CD14-positive monocyte (primary cell): ENCODE results near the gene PIEZO2. TPM values are rescaled to one million over a fixed set of nuclear protein-coding genes. Genes with fewer than 3 reads are reported as not detected.

Experiments used
- DNase-seq, 3 donors: peaks; one replicate each; pipeline ENCODE4 v3.0.0-alpha.2; 2011 to 2022
- H2AFZ ChIP-seq: 2 replicates; pipeline ENCODE4 v1.6.0; 2012; ENCODE audit warnings: mild to moderate bottlenecking, low read depth, low read length, inconsistent platforms; ENCODE audit not compliant: insufficient read depth, poor library complexity, severe bottlenecking
- H3K27ac ChIP-seq, 2 donors: 1 replicate in 1 of 2; 2 replicates in 1 of 2; pipeline ENCODE4 v1.5.1; 2012 to 2013; ENCODE audit warnings: low read length in 2 of 2, control low read depth in 1 of 2, inconsistent platforms in 1 of 2, low read depth in 1 of 2, mild to moderate bottlenecking in 1 of 2
- H3K27me3 ChIP-seq, 2 donors: one replicate each; pipeline versions ENCODE4 v1.6.0 to v1.6.1; 2011 to 2013; ENCODE audit warnings: low read length in 2 of 2; ENCODE audit not compliant: control insufficient read depth in 2 of 2, insufficient read depth in 2 of 2
- H3K36me3 ChIP-seq, 2 donors: replicated peaks in 1 of 2; 1 replicate in 1 of 2; 2 replicates in 1 of 2; pipeline versions ENCODE4 v1.5.1 to v1.6.1; 2012 to 2013; ENCODE audit warnings: low read length in 2 of 2, control low read depth in 1 of 2, inconsistent platforms in 1 of 2, mild to moderate bottlenecking in 1 of 2; ENCODE audit not compliant: insufficient read depth in 2 of 2, control insufficient read depth in 1 of 2
- H3K4me1 ChIP-seq, 2 donors: 1 replicate in 1 of 2; 2 replicates in 1 of 2; pipeline versions ENCODE4 v1.5.1 to v1.6.1; 2012 to 2013; ENCODE audit warnings: low read length in 2 of 2, control low read depth in 1 of 2, inconsistent platforms in 1 of 2, mild to moderate bottlenecking in 1 of 2, moderate library complexity in 1 of 2; ENCODE audit not compliant: insufficient read depth in 2 of 2, control insufficient read depth in 1 of 2
- H3K4me2 ChIP-seq: replicated peaks from 2 replicates; pipeline ENCODE3; 2012; ENCODE audit warnings: low read length, moderate library complexity, mild to moderate bottlenecking; ENCODE audit not compliant: poor library complexity, severe bottlenecking; ENCODE audit errors: extremely low read depth
- H3K4me3 ChIP-seq, 3 experiments: fragments of 200-600 bp in 1 of 3; sonication (generic) in 1 of 3; replicated peaks in 1 of 3; 1 replicate in 2 of 3; 2 replicates in 1 of 3; pipeline ENCODE4 v1.5.1; 2011 to 2013; ENCODE audit warnings: low read length in 3 of 3, mild to moderate bottlenecking in 3 of 3, control low read depth in 2 of 3, low read depth in 2 of 3, inconsistent platforms in 1 of 3, moderate library complexity in 1 of 3
- H3K79me2 ChIP-seq: 2 replicates; pipeline ENCODE4 v1.6.0; 2012; ENCODE audit warnings: mild to moderate bottlenecking, control low read depth, inconsistent platforms, low read length, moderate library complexity; ENCODE audit not compliant: insufficient read depth
- H3K9ac ChIP-seq: 2 replicates; pipeline ENCODE4 v1.6.0; 2017; ENCODE audit warnings: low read length, mild to moderate bottlenecking; ENCODE audit not compliant: insufficient read depth, poor library complexity, severe bottlenecking
- H3K9me3 ChIP-seq, 2 donors: replicated peaks in 1 of 2; 1 replicate in 1 of 2; 2 replicates in 1 of 2; pipeline versions ENCODE4 v1.5.1 to v1.6.1; 2012 to 2013; ENCODE audit warnings: low read length in 2 of 2, control low read depth in 1 of 2; ENCODE audit not compliant: control insufficient read depth in 1 of 2, insufficient read depth in 1 of 2
- H4K20me1 ChIP-seq: 2 replicates; pipeline ENCODE4 v1.6.0; 2012; ENCODE audit warnings: mild to moderate bottlenecking, low read length, control low read depth, moderate library complexity; ENCODE audit not compliant: insufficient read depth
- H3K27ac Mint-ChIP-seq, 7 donors: one replicate each; pipeline ENCODE4 v1.8.0; 2020; ENCODE audit warnings: mild to moderate bottlenecking in 7 of 7, mixed read lengths in 7 of 7, moderate library complexity in 6 of 7, inconsistent platforms in 2 of 7
- H3K27me3 Mint-ChIP-seq, 3 donors: one replicate each; pipeline ENCODE4 v1.8.0; 2021 to 2022; ENCODE audit warnings: low read depth in 3 of 3, mild to moderate bottlenecking in 3 of 3, mixed read lengths in 3 of 3, moderate library complexity in 3 of 3, inconsistent platforms in 1 of 3
- H3K36me3 Mint-ChIP-seq, 2 donors: one replicate each; pipeline ENCODE4 v1.8.0; 2020; ENCODE audit warnings: mixed read lengths in 2 of 2, inconsistent platforms in 1 of 2, mild to moderate bottlenecking in 1 of 2
- H3K4me1 Mint-ChIP-seq: one replicate; pipeline ENCODE4 v1.8.0; 2020; ENCODE audit warnings: mild to moderate bottlenecking, mixed read lengths
- H3K4me3 Mint-ChIP-seq, 2 donors: one replicate each; pipeline ENCODE4 v1.8.0; 2020; ENCODE audit warnings: mild to moderate bottlenecking in 2 of 2, mixed read lengths in 2 of 2, moderate library complexity in 1 of 2
- H3K9me3 Mint-ChIP-seq, 7 donors: one replicate each; pipeline ENCODE4 v1.8.0; 2020 to 2022; ENCODE audit warnings: mixed read lengths in 7 of 7, mild to moderate bottlenecking in 6 of 7, moderate library complexity in 6 of 7, inconsistent platforms in 2 of 7
- WGBS: methylation state at CpG from one replicate; pipeline ENCODE4 v1.1.5; 2013; ENCODE audit warnings: missing lambda C conversion rate; ENCODE audit not compliant: insufficient coverage; 5-methylcytosine and 5-hydroxymethylcytosine counted together
- intact Hi-C, 2 donors: fragments of 100-400 bp; cut with micrococcal nuclease; formaldehyde crosslinking; loops; one replicate each; pipeline versions ENCODE4 v1.15.0 to v1.15.1; 2023
- polyA plus RNA-seq, 3 donors: library from polyadenylated mRNA; depleted of rRNA in 1 of 3; unstranded in 2 of 3; stranded (reverse) in 1 of 3; fragments of 300-500 nt in 2 of 3; fragments of >200 nt in 1 of 3; fragmentation: Illumina TruSeq in 2 of 3; gene quantifications; 1 replicate in 2 of 3; 2 replicates in 1 of 3; pipeline ENCODE4 v1.2.3, GENCODE V29; 2012 to 2021
- TF ChIP-seq, protein P1 (sequence below): fragments of 200-600 bp; IDR thresholded peaks from one replicate; pipeline ENCODE4 v1.8.0; 2022; ENCODE audit warnings: antibody characterized with exemption, mild to moderate bottlenecking

Gene PIEZO2
- polyA plus RNA-seq, 3 donors: not detected

DNA sequence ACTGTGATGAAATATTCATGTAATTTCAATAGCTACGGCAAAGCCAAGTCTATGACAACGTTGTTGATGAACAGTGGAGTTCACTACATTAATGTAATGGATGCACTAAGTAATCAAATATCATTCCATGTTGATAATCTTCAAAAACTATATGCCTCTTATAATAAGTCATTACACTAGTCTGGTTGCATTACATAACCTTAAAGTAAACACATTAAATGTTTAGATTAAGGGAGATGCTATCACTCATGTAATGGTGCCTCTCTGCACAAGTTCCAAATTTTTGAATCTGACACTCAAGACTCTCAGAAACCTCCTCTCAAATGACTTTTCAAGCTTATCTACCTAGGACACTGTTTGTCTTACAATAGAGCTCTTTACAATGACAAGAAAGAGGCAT is 35.4 kb downstream of the PIEZO2 start:
- H3K9me3 Mint-ChIP-seq: peaks cover 0 to 8% (median 0%) of the 10 kb centered on the region in 7 donors
- Histone ChIP-seq H3K4me2 (no peak overlapping the region), H3K36me3 (no peaks in the 10 kb centered on the region), H3K27ac (no peak overlapping the region), H2AFZ (no peak overlapping the region), H3K9ac (no peak overlapping the region), H3K4me3 (no peak overlapping the region), H3K4me1 (no peaks in the 10 kb centered on the region), H3K9me3 (no peaks in the 10 kb centered on the region), H3K27me3 (no peaks in the 10 kb centered on the region), H3K79me2 (no peaks in the 10 kb centered on the region), H4K20me1 (no peaks in the 10 kb centered on the region)
- no peaks in the 10 kb centered on the region for H3K36me3 Mint-ChIP-seq
- no peak overlapping the region for H3K27ac Mint-ChIP-seq
- intact Hi-C loops: no loop called here
- H3K4me1 Mint-ChIP-seq: no peaks in the 10 kb centered on the region
- H3K4me3 Mint-ChIP-seq: no peak overlapping the region
- TF ChIP-seq, protein P1, sequence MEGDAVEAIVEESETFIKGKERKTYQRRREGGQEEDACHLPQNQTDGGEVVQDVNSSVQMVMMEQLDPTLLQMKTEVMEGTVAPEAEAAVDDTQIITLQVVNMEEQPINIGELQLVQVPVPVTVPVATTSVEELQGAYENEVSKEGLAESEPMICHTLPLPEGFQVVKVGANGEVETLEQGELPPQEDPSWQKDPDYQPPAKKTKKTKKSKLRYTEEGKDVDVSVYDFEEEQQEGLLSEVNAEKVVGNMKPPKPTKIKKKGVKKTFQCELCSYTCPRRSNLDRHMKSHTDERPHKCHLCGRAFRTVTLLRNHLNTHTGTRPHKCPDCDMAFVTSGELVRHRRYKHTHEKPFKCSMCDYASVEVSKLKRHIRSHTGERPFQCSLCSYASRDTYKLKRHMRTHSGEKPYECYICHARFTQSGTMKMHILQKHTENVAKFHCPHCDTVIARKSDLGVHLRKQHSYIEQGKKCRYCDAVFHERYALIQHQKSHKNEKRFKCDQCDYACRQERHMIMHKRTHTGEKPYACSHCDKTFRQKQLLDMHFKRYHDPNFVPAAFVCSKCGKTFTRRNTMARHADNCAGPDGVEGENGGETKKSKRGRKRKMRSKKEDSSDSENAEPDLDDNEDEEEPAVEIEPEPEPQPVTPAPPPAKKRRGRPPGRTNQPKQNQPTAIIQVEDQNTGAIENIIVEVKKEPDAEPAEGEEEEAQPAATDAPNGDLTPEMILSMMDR: no peak
- peaks cover 0 to 3% (median 0%) of the 10 kb centered on the region in 3 donors for H3K27me3 Mint-ChIP-seq
- WGBS: no CpG with 5 or more reads among the region's 2 CpGs
- no peak for DNase-seq

DNA sequence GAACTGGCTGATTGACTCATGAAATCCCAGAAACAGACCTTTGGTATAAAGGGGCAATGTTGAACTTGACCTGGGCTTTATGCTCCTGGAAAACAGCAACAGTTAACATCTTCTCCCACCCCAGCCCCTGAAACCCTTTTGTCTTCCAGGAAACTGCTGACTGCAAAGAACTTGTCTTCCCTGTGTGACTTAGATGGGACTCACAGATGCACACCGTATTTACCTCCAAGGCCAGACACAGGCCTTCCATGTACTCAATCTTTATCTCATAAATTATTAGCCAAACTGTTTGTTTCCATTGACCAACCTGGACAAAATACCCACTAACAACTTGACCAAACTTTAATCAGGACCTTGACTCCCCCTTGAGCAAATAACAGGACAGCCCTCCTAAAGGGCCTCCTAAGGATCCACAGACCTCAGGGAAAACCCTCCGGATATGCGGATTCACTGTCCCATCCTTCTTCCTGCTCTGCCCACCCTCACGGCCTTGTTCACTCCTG is 36.3 kb downstream of the PIEZO2 start:
- H3K9ac ChIP-seq: no peak overlapping the region
- H4K20me1 ChIP-seq: no peaks in the 10 kb centered on the region
- intact Hi-C loops: no loop called here
- no peaks in the 10 kb centered on the region for H3K36me3 Mint-ChIP-seq
- no peaks in the 10 kb centered on the region for H3K9me3 ChIP-seq
- no peak overlapping the region for H3K4me2 ChIP-seq
- no peaks in the 10 kb centered on the region for H3K27me3 ChIP-seq
- H3K27ac Mint-ChIP-seq: no peak overlapping the region
- WGBS: 95% methylated on average over 4 of the region's 4 CpGs
- H3K9me3 Mint-ChIP-seq: peaks cover 0 to 8% (median 0%) of the 10 kb centered on the region in 7 donors
- no peaks in the 10 kb centered on the region for H3K4me1 ChIP-seq
- no peaks in the 10 kb centered on the region for H3K36me3 ChIP-seq
- no peak overlapping the region for H3K4me3 Mint-ChIP-seq
- no peak for DNase-seq
- no peak overlapping the region for H3K27ac ChIP-seq
- TF ChIP-seq, protein P1: no peak
- H3K4me3 ChIP-seq: no peak overlapping the region
- peaks cover 0 to 3% (median 0%) of the 10 kb centered on the region in 3 donors for H3K27me3 Mint-ChIP-seq
- H3K4me1 Mint-ChIP-seq: no peaks in the 10 kb centered on the region
- H2AFZ ChIP-seq: no peak overlapping the region
- no peaks in the 10 kb centered on the region for H3K79me2 ChIP-seq
